NCI-H2227 treated with DMSO at 0.1 percent for 48 hours (cell line): ENCODE results near the gene BORCS8.
"Not testable (repeated sequence)": the region's sequence is repeated elsewhere in the genome, so short reads cannot be mapped to it uniquely, and the experiment has no call there.

Source experiments
- DNase-seq: peaks from one replicate; lab custom pipeline; 2025; lab: John Stamatoyannopoulos, UW

The BORCS8 gene

DNA sequence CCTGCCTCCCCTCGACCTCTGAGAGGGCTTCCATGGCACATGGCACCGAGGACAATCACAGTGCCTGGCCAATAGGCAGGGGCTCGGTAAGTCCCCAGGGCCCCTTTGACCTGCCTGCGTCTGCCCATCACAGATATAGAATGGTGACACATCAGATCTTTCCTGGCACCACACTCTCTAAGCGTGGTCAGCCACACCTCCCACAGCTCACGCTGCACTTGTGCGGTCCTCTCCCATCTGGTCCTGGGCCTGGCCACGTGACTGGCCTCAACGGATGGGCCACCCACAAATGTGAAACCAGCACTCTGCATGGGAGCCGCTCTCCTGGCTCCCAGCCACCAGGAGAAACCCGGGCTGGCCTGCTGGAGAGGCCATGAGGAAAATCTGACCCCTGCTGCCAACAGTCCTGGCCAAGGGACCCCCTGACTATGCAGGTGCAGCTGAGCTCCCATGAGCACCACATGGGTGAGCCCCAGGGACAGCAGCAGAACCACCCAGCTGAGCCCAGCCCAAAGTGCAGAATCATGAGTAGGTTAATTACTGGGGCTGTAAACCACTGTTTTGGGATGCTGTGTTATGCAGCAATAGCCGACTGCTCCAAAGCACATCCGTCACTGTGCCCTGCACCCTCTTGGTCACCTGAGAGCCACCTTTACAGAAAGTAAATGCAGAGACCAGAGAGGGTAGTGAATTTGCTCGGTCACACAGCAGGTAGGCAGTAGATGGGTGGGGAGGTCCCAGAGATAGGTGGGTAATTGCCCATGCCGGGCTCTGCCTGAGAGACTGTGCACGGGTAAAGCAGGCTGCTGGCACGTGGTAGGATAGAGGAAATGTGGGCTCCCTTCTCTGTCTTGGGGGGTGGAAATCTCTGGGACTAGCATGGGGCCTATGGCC lies 12.2 kb downstream of the BORCS8 start:
- DNase-seq: no peak

DNA sequence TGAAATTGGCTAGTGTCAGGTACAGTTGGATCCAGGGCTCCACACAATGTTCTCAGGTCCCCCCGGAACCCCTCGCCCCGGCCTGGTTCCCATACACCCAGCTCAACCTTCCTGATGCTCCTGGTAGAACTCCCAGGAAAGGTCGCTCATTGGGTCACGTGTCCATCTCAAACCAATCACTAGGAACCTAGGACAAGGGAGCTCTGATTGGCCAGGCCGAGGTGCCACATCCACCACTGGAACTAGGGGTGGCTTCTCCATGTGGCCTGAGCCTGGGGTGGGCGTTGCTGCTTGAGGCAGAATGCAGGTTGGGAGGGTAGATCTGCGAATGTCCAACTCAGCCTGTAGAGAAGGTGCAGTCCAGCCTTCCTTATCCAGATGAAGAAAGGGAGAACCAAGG lies 15.0 kb downstream of the BORCS8 start:
- no peak for DNase-seq

DNA sequence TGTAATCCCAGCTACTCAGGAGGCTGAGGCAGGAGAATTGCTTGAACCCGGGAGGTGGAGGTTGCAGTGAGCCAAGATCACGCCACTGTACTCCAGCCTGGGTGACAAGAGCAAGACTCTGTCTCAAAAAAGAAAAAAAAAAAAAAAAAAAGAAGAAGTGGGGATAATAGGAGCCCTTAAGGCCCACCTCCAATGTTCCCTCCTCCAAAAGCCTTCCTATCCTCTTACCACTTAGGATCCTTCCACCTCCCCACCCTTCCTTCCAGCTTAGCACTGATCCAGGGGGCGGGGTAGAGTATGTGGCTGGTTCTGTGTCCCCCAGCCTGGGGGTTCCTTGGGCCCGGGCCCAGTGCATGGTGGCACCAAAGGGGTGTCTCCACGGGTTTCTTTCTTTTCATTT lies 18.7 kb downstream of the BORCS8 start:
- DNase-seq: not testable (repeated sequence)

GRCh38 chr19:19171821-19172532 lies 20.0 kb downstream of the BORCS8 start:
- DNase-seq: no peak

- no peak for DNase-seq
Observed at GRCh38 chr19:19170873-19171672, 20.9 kb downstream of the BORCS8 start.

GRCh38 chr19:19170053-19170872 lies 21.7 kb downstream of the BORCS8 start, which contains the start of gene MEF2B:
Gene MEF2B (minus strand): TSS chr19:19170263. CDS start chr19:19150735, 19,528 bp downstream.
- peak; percentile 71 for DNase-seq

GRCh38 chr19:19169236-19170052 lies 22.5 kb downstream of the BORCS8 start:
- DNase-seq: no peak

DNA sequence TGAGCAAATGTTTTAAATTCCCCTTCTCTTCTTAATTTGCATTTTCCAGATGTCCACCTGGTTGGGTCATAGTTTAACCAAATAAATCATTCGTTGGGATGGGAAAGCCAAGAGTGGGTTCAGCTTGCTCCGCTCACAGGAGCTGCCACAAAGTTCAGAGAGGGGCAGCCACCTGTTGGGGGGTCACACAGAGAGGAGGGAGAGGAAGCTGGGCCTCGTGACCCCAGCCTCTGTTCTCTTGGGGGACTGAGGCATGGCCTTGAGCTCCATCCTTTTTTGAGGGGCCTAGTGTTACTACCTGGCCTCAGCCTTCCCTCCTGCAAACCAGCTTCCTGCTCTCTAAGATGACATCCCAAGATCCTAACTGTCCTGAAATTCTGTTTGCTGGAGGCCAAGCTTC lies 24.3 kb downstream of the BORCS8 start:
- no peak for DNase-seq

DNA sequence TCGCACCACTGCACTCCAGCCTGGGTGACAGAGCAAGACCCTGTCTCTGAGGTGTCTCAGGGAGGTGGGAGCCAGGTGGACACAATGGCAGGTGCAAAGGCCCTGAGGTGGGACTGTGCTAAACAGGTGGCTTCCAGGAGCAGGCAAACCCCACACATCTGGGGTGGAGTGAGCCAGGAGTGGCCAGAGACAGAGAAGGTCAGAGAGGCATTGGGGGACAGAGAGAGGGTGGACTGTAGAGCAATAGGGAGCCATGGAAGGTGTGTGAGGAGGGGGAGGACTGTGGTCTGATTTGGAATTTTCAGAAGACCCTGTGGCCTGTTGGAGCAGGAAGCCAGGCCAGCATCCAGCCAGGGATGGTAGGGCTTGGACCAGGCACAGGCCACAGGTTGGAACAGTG lies 26.6 kb downstream of the BORCS8 start:
- no peak for DNase-seq

GRCh38 chr19:19162495-19162894 lies 29.5 kb downstream of the BORCS8 start:
- no peak for DNase-seq

DNA sequence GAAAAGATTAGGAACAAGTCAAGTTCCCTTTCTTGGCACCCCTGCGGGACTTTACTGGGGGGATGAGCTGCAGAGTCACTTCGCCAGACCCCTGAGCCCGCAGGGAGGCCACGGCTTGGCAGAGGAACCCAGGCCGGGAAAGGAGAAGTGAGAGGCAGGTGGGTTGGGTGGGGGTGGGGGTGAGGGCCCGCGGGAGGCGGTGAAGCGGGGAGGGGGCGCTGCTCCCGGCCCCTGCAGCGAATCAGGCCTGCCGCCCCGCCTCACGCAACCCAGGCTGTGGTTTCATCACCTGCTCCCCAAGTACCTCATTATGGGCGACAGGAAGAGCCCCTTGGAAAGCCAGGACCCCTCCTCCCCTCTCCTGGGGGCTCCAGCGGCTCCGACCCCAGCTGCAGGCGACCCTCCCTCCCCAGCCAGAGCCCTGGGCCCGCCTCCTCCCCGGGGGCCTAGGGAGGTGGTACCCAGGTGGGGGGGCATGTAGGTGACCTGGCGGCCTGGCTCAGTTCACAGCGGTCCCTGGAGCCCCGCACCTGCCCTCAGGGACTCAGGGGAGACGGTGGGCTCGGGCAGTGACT lies 31.4 kb downstream of the BORCS8 start:
- DNase-seq: no peak

DNA sequence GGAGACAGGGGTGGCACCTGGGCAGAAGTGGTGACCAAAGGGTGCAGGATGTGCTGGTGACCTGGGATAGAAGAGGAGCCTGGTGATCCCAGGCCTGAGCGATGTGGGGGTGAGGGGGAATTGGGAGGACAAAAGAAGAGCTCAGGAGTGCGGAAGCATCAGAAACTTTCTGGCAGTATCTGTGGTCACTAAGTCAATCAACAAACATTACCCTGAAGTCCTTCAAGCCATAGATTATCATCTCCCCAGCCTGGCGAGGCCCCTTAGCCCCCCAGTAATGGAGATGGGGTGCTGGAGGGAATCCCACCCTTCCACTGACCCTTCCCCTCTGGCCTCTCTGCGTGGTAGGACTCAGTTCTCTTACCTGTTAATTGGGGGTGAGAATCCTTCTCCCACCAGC lies 32.4 kb downstream of the BORCS8 start:
- DNase-seq: no peak

GRCh38 chr19:19157808-19158207 lies 34.1 kb downstream of the BORCS8 start:
- no peak for DNase-seq

GRCh38 chr19:19155495-19156219 lies 36.3 kb downstream of the BORCS8 start:
- no peak for DNase-seq

DNA sequence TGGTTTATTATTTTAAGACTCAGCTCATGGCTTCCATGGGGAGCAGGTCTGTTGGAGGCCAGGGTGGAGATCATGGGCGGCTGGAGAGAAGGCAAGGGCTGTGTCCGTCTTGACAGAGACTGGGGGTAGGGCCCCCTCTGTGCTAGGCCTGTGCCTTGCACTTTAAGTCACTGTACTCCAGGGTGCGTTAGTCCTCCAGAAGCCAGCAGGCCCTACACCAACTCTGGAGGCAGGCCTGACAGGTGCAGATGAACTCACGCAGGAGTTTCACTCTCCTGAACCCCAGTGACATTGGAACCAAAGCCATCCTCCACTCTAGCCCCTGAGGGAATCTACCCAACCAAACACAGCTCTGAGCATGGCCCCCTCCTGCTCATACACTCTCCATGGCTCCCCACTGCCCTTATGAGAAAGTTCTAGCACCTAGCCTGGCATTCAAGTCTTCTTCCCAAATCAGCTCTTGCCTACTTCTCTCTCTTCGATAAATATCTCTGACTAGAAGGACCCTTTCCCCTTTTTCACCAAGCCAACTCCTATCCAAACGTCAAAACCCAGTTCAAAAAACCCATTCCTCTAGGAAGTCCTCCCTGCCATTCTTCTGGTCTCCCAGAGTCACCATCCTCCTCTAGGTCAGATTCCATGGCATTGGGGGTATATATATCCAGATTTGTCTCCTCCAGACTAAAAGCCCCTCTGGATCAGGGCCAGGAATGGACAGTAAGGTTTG lies 37.0 kb downstream of the BORCS8 start:
- no peak for DNase-seq

- DNase-seq: no peak
Observed at GRCh38 chr19:19152668-19153384, 39.1 kb downstream of the BORCS8 start.

DNA sequence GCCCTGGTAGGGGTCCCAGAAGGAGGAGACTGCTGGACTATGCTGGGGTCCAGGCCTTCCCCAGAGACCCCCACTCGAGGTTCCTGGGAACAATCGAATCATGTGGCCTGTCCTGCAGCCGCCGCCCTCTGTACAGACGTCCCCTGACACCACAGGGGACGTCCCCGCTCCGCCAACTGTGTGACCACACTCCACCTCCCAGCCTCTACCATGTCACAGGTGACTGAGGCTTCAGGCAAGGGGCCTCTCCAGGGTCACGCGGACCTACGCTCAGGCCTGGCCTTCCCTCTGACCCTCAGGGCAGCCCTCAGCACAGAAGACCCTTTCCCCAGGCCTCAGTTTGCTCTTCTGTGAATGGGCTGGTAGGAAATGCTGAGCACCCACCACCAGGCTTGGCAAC lies 40.5 kb downstream of the BORCS8 start:
- DNase-seq: no peak

DNA sequence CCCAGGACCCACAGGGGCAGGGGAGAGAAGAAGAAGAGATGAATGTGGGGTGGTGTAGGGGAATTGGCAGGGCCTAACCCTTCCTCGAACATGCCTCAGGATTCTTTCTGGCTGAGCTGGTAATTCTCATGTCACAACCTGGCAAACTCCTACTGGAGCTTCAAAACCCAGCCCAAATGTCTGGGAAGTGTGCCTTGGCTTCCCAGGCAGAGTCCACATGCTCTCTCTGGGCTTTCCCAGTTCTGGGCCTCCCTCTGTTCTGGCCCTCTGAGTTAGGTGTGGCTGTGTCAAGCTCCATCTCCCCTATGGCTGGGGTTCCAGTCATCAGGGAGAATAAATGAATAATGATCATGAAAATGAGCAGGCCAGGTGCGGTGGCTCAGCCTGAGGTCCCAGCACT lies 42.5 kb downstream of the BORCS8 start:
- no peak for DNase-seq
